Right ventricle myocardium superior (tissue), 1 donor: Measurements from ENCODE around the gene VPS50. TPM values are rescaled to one million over a fixed set of nuclear protein-coding genes. Genes with fewer than 3 reads are reported as not detected.
"Not testable (repeated sequence)": the region's sequence is repeated elsewhere in the genome, so short reads cannot be mapped to it uniquely, and the experiment has no call there.

Experiments
- ATAC-seq: fragments of 200-7000 bp; cut with Tn5 transposase; one replicate; pipeline ENCODE4 v1.9.1; 2020; ENCODE audit warnings: mild to moderate bottlenecking; ENCODE audit not compliant: poor library complexity
- DNase-seq: peaks from one replicate; pipeline ENCODE4 v3.0.0-alpha.2; 2020
- intact Hi-C: fragments of 100-400 bp; cut with DNase I; formaldehyde crosslinking; loops from one replicate; pipeline ENCODE4 v1.11.2; 2022
- total RNA-seq: library from RNA; stranded (reverse); fragmentation: NEBNext Ultra II Directional; extraction: Animal tissue kit (Norgen Biotek cat#: 25700); gene quantifications from one replicate; pipeline ENCODE4 v1.2.1, GENCODE V29; 2021
- donor health status: DM: no; HTN: yes; CAD: no; lungs with severe emphysema.

Gene VPS50
- total RNA-seq, 1 donor from 2014 or later: 17.8 TPM

DNA sequence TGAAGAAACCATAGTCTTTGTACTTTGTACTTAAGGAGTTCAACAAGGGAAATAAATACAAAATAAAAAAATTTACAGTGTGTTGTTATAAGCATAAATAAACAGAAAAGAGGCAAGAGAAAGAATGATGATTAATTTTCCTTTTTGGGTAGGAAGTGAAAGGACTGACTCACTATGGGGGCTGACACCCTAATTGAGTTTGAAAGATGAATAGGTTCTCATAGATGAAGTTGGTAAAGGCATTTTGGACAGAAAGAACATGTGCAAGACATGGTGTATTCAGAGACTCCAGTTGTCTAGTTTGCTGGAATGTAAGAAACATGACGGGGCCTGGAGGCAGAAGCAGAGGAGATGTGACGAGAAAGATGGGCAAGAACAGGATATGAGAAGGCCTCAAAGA, 83.7 kb downstream of the VPS50 start:
- ATAC-seq: no peak
- DNase-seq: no peak
- intact Hi-C loops: no loop called here

DNA sequence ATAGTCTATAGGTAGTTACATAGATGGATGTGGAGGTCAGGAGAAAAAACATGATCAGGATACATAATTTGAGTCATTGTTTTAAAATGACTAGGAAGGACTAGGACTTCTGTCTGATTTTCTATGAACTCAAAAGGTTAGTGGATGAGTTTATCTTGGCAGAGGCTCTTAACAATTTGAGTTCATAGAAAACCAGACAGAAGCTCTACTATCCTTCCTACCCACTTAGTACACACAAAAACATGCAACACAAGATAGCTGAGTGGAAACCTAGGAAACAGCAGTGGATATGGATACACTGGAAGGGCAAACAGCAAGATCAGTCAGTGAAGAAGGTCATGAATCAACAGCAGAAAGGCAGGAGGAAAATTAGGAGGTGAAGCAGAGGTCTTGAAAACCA, 84.6 kb downstream of the VPS50 start:
- DNase-seq (no peak), ATAC-seq (no peak)
- intact Hi-C loops: no loop called here

DNA sequence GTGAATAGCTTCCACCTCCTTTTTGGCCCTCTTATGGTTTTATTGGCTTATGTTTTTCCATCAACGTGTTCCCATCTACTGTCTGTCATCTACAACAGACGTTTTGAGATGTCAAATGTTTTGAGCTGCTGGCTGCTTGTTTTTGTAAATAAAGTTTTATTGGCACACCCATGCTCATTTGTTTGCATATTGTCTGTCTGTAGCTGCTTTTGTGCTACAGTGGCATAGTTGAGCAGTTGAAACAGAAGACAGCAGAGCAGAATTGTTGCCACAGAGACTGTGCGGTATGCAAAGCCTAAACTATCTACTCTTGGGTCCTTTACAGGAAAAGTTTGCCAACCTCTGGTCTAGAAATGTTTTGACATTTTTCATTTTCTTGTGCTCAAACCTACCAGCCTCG, 88.7 kb downstream of the VPS50 start:
- DNase-seq (no peak), ATAC-seq (no peak)
- intact Hi-C loops: no loop called here

DNA sequence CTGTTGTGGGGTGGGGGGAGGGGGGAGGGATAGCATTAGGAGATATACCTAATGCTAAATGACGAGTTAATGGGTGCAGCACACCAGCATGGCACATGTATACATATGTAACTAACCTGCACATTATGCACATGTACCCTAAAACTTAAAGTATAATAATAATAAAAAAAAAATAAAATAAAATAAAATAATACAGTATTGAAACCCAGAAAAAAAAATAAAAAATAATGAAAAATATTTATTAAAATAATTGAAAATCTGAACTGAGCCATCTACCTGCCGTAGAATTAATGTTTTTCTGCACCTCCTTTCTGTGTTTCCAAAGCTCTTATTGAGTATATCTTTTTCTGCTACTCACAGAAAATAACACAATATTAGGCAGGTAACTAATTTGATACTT, 94.1 kb downstream of the VPS50 start:
- DNase-seq, intact Hi-C loops, ATAC-seq: not testable (repeated sequence)

DNA sequence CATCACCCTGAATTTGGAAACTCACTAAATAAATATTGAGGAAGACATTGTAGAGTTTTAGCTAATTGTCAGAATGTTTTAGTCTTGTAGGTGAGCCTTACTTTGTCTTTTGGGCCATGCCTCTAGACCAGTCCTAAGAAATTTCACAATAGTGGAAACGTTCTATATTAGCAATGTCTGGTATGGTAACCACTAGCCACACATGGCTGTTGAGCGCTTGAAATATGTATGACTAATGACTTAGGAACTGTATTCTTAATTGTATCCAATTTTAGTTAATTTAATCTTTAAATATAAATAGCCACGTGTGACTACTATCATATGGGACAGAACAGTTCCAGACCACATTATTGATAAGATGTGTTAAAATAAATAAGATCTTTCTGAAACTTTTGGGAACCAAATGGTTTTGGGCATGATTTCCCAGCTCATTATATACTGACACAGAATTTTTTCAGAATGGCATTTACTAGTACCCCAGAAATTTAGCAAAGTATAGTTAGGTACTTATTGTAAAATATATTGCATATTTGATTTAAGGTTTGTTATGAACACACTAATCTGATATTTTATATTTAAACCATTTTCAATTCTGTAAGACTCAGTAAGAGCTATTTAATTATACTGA, 95.0 kb downstream of the VPS50 start:
- DNase-seq: no peak
- ATAC-seq: no peak
- intact Hi-C loops: no loop called here

DNA sequence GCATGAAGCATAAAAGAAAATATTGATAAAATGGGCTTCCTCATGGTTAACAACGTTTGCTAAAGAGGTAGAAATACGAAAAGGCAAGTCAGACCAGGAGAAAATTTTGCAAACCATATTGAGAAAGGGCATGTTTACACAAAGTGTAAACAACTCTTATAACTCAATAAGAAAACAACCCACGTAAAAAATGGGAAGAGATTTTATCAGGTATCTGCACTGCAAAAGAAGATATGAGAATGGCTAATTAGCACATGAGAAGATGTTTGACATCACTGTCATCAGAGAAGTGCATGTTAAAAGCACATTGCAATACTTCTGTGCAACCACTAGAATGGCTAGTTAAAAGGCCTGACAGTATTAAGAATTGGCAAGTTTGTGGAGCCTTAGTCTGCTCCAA, 99.5 kb downstream of the VPS50 start:
- DNase-seq (no peak), ATAC-seq (no peak)
- intact Hi-C loops: no loop called here

DNA sequence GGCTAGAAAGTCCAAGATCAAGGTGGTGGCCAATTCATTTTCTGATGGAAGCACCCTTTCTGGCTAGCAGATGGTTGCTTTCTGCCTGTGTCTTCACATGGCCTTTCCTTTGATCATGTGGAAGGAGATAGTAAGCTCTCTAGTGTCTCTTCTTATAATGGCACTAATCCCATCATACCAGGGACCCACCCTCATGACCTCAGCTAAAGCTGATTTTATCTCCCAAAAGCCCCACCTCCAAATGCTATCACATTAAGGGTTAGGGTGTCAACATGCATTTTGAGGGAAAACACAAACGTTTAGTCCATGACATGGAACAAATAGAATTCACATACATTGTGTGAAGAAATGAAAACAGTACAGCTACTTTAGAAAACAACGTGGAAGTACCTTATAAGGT, 100.0 kb downstream of the VPS50 start:
- intact Hi-C loops: no loop called here
- ATAC-seq (no peak), DNase-seq (no peak)

DNA sequence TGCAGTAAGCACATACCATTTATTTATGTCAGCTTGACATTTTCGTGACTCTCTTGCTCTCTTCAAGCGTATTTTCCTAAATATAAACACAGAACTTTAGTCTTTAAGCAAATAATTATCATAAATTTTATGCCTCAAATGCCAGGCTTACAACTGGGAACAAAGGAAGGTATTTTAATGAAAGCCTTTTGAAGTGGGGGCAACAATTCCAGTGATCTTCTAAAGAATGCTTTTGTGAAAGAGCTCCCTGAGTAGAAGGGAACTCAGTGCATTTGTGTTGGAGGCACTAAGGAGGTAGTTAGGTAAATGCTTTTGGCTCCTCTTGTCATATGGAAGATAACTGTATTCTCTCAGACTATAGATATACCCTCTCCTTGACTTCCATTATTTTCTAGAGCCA, 104.9 kb downstream of the VPS50 start:
- DNase-seq (no peak), ATAC-seq (no peak)
- intact Hi-C loops: no loop called here

DNA sequence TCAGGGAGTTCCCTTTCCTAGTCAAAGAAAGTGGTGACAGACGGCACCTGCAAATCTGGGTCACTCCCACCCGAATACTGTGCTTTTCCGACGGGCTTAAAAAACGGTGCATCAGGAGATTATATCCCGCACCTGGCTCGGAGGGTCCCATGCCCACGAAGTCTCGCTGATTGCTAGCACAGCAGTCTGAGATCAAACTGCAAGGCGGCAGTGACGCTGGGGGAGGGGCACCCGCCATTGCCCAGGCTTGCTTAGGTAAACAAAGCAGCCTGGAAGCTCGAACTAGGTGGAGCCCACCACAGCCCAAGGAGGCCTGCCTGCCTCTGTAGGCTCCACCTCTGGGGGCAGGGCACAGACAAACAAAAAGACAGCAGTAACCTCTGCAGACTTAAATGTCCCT, 110.0 kb downstream of the VPS50 start:
- intact Hi-C loops, ATAC-seq, DNase-seq: not testable (repeated sequence)

DNA sequence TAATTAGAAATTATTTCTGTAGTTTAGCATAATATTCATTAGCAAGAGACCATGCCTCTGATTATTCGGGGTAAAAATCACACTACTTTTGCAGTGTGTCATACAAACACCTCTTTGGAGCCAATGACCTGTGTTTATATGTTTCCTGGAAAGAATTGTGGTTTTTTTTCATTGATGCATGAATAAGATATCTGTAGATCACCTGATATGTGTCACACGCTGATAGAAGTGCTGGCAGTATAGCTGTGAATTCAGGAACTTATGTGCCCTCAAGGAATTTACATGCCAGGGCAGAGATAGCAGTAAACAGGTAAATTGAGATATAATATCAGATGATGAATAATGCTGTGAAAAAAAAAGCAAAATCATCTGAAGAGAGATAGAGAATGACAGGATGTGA, 118.2 kb downstream of the VPS50 start:
- DNase-seq: no peak
- no peak for ATAC-seq
- intact Hi-C loops: no loop called here

DNA sequence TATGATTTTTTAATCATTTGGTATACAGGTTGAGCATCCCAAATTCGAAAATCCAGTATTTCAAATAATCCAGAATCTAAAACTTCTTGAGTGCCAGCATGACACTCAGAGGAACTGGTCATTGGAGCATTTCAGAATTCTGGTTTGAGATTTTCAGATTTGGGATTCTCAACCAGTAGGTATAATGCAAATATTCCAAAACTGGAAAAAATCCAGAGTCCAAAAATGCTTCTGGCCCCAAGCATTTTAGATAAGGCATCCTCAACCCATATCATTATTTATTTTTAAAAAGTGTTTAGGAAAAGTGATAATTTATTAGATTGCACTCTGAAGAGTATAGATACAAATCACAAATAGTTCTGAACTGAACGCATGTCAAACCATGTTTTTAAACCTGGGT, 120.7 kb downstream of the VPS50 start:
- no peak for ATAC-seq
- intact Hi-C loops: no loop called here
- no peak for DNase-seq

DNA sequence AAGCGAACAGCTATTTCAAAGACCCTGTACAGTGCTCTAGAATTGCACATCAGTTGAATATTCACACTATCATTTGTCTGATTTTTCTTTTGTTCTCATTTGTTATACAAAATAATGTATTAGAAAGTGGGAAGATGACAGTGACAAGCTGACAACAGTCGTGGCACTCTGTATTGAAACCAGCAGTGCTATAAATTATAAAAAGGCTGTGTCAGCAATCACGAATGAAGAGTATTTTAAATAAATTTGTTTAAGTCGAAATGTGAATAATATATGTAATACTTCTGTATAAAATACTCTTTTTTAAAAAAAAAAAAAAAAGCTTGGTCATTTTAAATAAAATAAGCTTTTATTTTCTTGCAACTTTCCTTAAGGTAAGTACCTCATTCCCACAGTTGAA, 122.6 kb downstream of the VPS50 start:
- intact Hi-C loops: no loop called here
- DNase-seq (no peak), ATAC-seq (no peak)

DNA sequence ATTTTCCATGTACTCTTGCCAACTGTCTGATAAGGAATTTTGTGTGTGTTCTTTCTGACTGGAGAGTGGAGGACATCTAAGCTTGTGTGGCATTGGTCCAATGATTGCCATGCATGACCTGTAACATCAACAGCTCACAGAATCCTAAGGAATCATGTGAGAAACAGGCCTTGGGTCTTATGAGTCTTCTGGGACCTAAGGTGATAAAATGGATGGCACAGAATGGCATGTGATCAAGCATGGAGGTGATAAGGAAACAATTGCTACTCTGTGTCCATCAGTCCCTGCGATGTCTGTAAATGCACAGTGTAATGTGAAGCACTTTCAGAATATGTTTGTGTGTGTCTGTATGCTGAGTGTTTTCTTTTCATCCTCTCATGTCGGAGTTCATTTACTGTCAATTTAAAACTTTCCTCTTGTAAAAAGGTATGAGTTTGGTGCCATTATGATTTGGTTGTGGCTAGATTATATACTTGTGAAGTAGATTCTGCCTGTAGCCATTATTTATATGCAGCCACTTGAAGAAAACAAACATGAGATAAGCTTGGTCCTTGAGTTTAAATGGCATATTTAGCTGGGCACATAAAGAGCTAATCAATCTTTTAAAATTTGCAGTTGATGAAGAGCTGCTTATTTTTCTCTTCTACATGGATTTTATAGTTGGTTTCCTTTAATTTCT, 127.5 kb downstream of the VPS50 start:
- DNase-seq (no peak), ATAC-seq (no peak)
- intact Hi-C loops: no loop called here

DNA sequence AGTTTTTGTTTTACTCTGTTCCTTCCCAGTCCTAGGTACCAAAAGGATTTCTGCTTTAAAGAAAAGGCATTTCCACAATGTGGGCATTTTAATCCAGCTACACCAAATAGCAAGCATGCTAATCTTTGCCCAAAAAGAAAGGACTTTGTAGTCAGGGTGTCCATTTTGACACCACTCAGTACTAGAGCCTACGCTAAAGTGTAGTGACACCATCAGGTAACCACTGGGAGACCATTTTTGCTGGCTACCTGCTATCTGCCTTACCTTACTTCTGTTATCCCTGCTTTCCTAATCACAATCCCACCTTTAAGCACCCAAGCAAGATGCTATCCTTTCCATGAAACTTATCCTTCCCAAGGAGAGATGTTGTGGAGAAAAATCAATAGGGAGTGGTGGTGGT, 129.7 kb downstream of the VPS50 start:
- DNase-seq (no peak), ATAC-seq (no peak)
- intact Hi-C loops: no loop called here

DNA sequence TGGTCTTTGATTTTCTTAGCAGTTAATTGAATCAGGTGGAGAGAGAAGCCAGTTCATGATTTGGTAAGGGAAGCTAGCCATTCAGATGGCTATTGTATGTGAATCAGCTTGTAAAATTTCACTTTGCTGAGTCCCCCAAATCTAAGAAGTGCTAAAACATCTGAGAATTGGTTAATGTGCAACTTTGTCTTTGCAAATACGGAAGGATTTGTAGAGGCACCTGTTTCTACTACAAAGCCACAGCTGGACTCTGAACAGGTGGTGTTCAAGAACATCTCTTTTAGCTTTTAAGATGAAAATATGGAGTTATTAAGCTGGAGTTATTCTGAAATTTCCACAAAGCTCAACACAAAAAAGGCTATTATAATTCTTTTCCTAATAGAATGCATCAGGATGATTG, 132.6 kb downstream of the VPS50 start:
- intact Hi-C loops: no loop called here
- ATAC-seq (no peak), DNase-seq (no peak)

DNA sequence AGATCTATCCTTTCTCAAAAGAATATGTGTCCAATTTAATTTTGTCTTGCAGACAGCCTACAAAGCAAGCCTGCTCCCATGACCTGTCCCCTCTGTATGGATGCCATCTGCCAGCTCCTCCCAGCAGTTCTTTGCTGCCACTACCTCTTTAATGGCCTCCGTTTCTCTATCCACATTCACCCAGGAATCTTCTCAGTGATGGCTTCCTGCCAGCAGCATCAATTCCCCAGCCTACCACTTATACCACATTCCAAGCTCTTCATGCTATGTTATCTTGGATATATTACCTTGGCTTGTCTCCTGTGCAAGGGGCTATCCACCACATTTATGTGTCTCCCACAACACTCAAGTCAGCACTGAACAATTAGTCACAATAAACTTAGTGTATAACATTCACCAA, 133.2 kb downstream of the VPS50 start:
- no peak for ATAC-seq
- DNase-seq: no peak
- intact Hi-C loops: no loop called here

DNA sequence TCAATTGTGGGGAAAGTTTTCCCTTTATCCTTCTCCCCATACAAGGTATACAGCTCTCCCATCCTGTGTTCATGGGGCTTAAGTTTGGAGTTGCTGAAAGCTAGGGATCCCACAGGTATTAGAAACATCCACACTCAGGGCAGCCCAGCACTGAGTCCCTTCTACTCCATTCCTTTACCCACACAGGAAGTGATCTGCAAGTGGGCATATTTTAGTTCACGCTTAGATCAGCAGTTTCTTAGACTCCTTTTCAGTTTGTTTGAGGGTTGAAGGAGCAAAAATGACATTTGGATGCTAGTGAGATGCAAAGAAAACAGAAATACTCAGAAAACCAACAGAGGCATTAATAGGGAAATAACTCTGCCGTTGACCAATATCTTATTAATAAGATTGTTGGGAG, 134.7 kb downstream of the VPS50 start:
- ATAC-seq: no peak
- intact Hi-C loops: no loop called here
- DNase-seq: no peak

DNA sequence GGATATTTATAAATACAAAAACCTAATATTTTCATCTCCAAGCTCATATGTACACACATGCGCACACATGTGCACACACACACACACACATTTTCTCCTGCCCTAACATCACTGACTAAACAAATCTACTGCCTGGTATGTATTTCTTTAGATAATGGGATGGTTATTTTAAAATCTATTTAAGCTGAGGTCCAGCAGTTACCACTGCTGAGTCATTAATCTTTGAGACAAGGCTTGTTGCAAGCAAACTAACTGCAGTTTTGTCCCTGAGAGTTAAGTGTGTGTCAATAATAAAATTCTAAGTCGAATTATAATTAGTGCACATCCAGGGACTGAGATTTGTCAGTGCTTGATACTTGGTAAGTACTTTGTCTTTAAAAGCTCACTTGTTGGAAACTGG, 135.1 kb downstream of the VPS50 start:
- ATAC-seq (no peak), DNase-seq (no peak)
- intact Hi-C loops: no loop called here

DNA sequence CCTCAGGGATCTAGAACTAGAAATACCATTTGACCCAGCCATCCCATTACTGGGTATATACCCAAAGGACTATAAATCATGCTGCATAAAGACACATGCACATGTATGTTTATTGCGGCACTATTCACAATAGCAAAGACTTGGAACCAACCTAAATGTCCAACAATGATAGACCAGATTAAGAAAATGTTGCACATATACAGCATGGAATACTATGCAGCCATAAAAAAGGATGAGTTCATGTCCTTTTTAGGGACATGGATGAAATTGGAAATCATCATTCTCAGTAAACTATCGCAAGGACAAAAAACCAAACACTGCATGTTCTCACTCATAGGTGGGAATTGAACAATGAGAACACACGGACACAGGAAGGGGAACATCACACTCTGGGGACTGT, 138.8 kb downstream of the VPS50 start:
- ATAC-seq, DNase-seq, intact Hi-C loops: not testable (repeated sequence)

DNA sequence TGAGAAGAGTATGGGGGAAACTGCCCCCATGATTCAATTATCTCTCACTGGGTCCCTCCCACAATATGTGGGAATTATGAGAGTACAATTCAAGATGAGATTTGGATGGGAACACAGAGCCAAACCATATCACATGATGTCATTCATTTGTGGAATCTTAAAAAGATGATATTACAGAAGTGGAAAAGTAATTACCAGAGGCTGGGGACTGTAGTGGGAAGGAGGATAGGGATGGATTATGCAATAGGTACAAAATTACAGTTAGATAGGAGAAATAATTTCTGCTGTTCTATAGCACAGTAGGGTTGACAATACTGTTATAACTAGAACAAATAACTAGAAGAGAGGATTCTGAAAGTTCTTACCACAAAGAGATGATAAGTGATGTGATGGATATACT, 141.4 kb downstream of the VPS50 start:
- no peak for DNase-seq
- intact Hi-C loops: no loop called here
- no peak for ATAC-seq
